Measurements from ENCODE around the gene GALK2. TPM values are rescaled to one million over a fixed set of nuclear protein-coding genes. Genes with fewer than 3 reads are reported as not detected.

Gene GALK2
- total and polyA plus RNA-seq, 5 donors from 2014 or later = 27.7 to 39.1 (median 29.7) TPM

DNA sequence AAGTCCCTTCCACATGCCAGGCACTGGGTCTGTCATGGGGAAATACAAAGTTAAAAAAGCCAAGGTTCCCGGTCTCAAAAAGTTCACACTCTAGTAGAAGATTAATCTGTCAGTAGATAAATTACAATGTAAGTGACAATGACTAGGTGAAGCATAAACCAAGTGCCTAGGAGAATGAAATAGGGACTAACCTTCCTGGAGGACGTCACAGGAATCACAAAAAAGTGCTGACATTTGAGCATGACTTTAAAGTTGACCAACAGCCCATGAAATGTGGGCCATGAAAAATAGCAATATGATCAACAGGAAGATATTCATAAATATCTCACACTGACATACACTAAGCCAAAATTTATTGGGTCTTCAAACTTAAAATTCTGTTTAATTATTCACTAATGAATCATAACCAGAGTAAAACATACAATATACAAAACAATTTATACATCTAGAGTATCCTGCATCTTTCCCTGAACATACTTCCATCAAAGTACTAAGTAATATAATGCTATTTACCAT, 34.6 kb upstream of the GALK2 start:
- Mint-ChIP-seq H3K27ac (no peak overlapping the region), H3K27me3 (no peaks in the 10 kb centered on the region), H3K4me3 (no peak overlapping the region), H3K4me1 (peaks cover 12 to 20% (median 14%) of the 10 kb centered on the region in 4 donors), H3K36me3 (peaks cover 37% of the 10 kb centered on the region), H3K9me3 (no peaks in the 10 kb centered on the region)
- H3K4me3 ChIP-seq (ENCODE audit: low read depth, low read length) = no peak overlapping the region
- DNase-seq = no peak
- peaks cover 90% of the 10 kb centered on the region for H3K36me3 ChIP-seq (ENCODE audit: control insufficient read depth, insufficient read depth, low read length)
- ATAC-seq (ENCODE audit: low read depth in 2 of 2) = no peak
- no peaks in the 10 kb centered on the region for H3K27me3 ChIP-seq (ENCODE audit: control insufficient read depth, insufficient read depth, low read length)
- H3K4me1 ChIP-seq (ENCODE audit: control insufficient read depth, insufficient read depth, low read length, poor library complexity, severe bottlenecking) = no peaks in the 10 kb centered on the region
- no peaks in the 10 kb centered on the region for H3K9me3 ChIP-seq (ENCODE audit: control insufficient read depth in 2 of 2, low read length in 2 of 2)
- H3K27ac ChIP-seq (ENCODE audit: insufficient read depth, low read length, poor library complexity, severe bottlenecking) = no peak overlapping the region

DNA sequence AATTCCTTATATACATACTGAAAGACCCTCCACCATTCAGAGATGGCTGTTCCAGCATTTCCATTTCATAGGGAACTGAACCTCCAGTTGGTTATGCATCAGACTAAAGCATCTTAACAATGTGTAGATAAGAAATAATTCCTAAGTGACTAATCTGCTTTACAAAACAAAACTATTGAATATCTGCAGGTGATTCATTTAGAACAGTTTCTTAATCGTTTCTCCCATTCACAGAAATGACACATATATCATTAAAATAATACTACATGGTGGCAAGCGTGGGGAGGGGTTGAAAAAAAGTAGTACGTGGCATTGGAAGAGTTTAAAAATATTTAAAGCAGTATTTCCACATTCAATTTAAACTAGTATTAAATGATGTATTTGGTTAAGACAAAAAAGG, 34.1 kb upstream of the GALK2 start:
- peaks cover 40% of the 10 kb centered on the region for H3K36me3 Mint-ChIP-seq
- no peak overlapping the region for H3K4me3 ChIP-seq (ENCODE audit: low read depth, low read length)
- H3K36me3 ChIP-seq (ENCODE audit: control insufficient read depth, insufficient read depth, low read length) = peaks cover 92% of the 10 kb centered on the region
- H3K27ac ChIP-seq (ENCODE audit: insufficient read depth, low read length, poor library complexity, severe bottlenecking) = no peak overlapping the region
- peaks cover 12 to 20% (median 14%) of the 10 kb centered on the region in 4 donors for H3K4me1 Mint-ChIP-seq
- no peak overlapping the region for H3K27ac Mint-ChIP-seq
- no peaks in the 10 kb centered on the region for H3K27me3 Mint-ChIP-seq
- DNase-seq = no peak
- H3K4me3 Mint-ChIP-seq = no peak overlapping the region
- no peaks in the 10 kb centered on the region for H3K9me3 ChIP-seq (ENCODE audit: control insufficient read depth in 2 of 2, low read length in 2 of 2)
- no peaks in the 10 kb centered on the region for H3K4me1 ChIP-seq (ENCODE audit: control insufficient read depth, insufficient read depth, low read length, poor library complexity, severe bottlenecking)
- no peaks in the 10 kb centered on the region for H3K9me3 Mint-ChIP-seq
- no peaks in the 10 kb centered on the region for H3K27me3 ChIP-seq (ENCODE audit: control insufficient read depth, insufficient read depth, low read length)
- no peak for ATAC-seq (ENCODE audit: low read depth in 2 of 2)

DNA sequence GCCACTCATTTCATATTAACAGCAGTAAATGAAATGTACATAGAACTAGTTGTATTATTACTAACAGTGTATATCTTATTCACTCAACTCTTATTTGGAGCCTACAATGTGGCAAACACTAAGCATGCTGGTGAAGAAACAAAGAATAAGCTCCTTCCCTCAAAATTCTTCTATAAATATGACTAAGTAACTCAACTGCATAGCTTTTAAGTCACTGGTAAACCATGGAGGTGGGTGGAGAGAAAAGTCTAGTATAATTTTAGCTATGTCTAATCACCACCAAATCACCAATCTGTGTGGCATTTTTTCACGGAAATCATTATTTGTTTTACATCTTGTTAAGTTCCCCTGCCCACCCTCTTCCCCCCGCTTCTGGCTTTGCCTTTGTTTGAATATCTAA, 32.2 kb upstream of the GALK2 start:
- H3K27me3 ChIP-seq (ENCODE audit: control insufficient read depth, insufficient read depth, low read length) = no peaks in the 10 kb centered on the region
- ATAC-seq (ENCODE audit: low read depth in 2 of 2) (no peak), DNase-seq (no peak)
- H3K27ac ChIP-seq (ENCODE audit: insufficient read depth, low read length, poor library complexity, severe bottlenecking) = no peak overlapping the region
- H3K36me3 ChIP-seq (ENCODE audit: control insufficient read depth, insufficient read depth, low read length) = peaks cover 94% of the 10 kb centered on the region
- H3K4me3 ChIP-seq (ENCODE audit: low read depth, low read length) = no peak overlapping the region
- no peak overlapping the region for H3K4me3 Mint-ChIP-seq
- no peak overlapping the region for H3K27ac Mint-ChIP-seq
- no peaks in the 10 kb centered on the region for H3K27me3 Mint-ChIP-seq
- H3K9me3 ChIP-seq (ENCODE audit: control insufficient read depth in 2 of 2, low read length in 2 of 2) = no peaks in the 10 kb centered on the region
- peaks cover 19 to 22% (median 21%) of the 10 kb centered on the region in 4 donors for H3K4me1 Mint-ChIP-seq
- peaks cover 40% of the 10 kb centered on the region for H3K36me3 Mint-ChIP-seq
- H3K9me3 Mint-ChIP-seq = no peaks in the 10 kb centered on the region
- H3K4me1 ChIP-seq (ENCODE audit: control insufficient read depth, insufficient read depth, low read length, poor library complexity, severe bottlenecking) = no peaks in the 10 kb centered on the region

DNA sequence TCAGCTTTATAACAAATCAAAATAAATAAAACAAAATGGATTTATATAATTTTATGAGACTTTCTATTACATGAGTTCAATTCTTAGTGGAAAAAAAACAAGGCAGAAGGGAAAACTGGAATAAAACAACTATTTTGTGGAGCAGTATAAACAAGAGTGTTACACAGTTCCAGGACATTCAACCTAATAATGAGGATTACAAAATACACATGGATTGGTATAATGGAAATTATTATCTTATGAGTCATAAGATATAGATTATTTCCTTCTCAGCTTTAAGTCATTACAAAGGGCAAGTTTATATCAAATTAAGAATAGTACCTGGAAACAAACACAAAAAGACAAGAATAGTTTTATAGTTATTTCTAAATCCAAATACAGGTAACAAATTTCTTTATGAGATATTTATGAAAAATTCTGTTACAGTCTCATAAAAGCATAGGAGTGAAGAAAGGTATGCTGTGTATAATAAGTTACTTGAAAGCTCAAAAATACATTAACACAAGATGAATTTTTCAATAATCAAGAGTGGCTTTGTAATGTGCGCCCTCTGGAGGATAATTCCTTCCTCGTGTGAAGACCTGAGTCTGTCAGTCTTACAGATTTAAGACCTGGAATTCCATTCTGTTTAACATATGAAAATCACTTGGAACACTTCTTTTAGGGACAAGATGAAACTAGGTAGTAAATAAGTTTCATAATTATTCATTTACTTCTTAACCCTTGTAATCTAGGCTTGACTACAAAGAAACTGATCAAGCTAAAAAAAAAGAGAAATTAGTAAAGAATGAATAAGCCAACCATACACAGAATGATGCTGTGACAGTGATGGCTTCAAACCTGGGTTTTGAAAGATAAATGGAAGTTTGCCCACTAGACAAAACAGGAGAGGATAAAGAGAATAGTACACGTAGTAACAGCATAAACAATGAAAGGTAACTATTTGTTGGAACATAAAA, 24.1 kb upstream of the GALK2 start:
- Histone ChIP-seq H3K27ac (ENCODE audit: insufficient read depth, low read length, poor library complexity, severe bottlenecking) (no peak overlapping the region), H3K4me1 (ENCODE audit: control insufficient read depth, insufficient read depth, low read length, poor library complexity, severe bottlenecking) (peaks cover 15% of the 10 kb centered on the region), H3K4me3 (ENCODE audit: low read depth, low read length) (peak overlapping the region; percentile 15), H3K36me3 (ENCODE audit: control insufficient read depth, insufficient read depth, low read length) (peaks cover 38% of the 10 kb centered on the region), H3K27me3 (ENCODE audit: control insufficient read depth, insufficient read depth, low read length) (no peaks in the 10 kb centered on the region), H3K9me3 (ENCODE audit: control insufficient read depth in 2 of 2, low read length in 2 of 2) (no peaks in the 10 kb centered on the region)
- DNase-seq = peak; percentile 14 to 65 (median 28)
- Mint-ChIP-seq H3K9me3 (no peaks in the 10 kb centered on the region), H3K27me3 (no peaks in the 10 kb centered on the region), H3K4me1 (peaks cover 47 to 60% (median 54%) of the 10 kb centered on the region in 4 donors), H3K4me3 (peak overlapping the region in 1 of 4 donors; percentile 53), H3K36me3 (peaks cover 17% of the 10 kb centered on the region), H3K27ac (peak overlapping the region in 1 of 3 donors; percentile 60)
- no peak for ATAC-seq (ENCODE audit: low read depth in 2 of 2)

DNA sequence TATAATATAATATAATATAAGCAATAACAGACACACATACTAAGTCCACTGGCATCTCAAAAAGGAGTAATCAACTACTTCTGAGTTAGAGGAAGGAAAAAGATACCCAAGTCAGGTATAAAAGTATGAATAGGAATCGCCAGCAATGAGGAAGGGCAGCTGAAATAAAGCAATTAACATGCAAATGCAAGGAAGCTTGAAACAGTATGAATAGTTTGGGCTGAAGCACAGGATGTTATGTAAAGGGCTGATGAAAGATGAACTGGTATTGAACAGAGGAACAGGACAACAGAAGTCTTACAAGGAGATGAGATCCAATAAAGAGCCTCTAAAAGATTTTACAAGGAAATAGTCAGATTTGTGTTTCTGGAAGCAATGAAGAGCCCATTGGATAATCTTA, 21.7 kb upstream of the GALK2 start:
- no peaks in the 10 kb centered on the region for H3K27me3 ChIP-seq (ENCODE audit: control insufficient read depth, insufficient read depth, low read length)
- Mint-ChIP-seq H3K4me1 (peaks cover 40 to 67% (median 58%) of the 10 kb centered on the region in 4 donors), H3K9me3 (no peaks in the 10 kb centered on the region), H3K4me3 (peak overlapping the region in 2 of 4 donors; percentile 1 to 74), H3K27ac (peak overlapping the region in 2 of 3 donors; percentile 15 to 67), H3K27me3 (no peaks in the 10 kb centered on the region), H3K36me3 (peaks cover 2% of the 10 kb centered on the region)
- no peak for DNase-seq
- peak overlapping the region; percentile 17 for H3K4me3 ChIP-seq (ENCODE audit: low read depth, low read length)
- H3K4me1 ChIP-seq (ENCODE audit: control insufficient read depth, insufficient read depth, low read length, poor library complexity, severe bottlenecking) = peaks cover 26% of the 10 kb centered on the region
- ATAC-seq (ENCODE audit: low read depth in 2 of 2) = no peak
- no peak overlapping the region for H3K27ac ChIP-seq (ENCODE audit: insufficient read depth, low read length, poor library complexity, severe bottlenecking)
- peaks cover 14% of the 10 kb centered on the region for H3K36me3 ChIP-seq (ENCODE audit: control insufficient read depth, insufficient read depth, low read length)
- no peaks in the 10 kb centered on the region for H3K9me3 ChIP-seq (ENCODE audit: control insufficient read depth in 2 of 2, low read length in 2 of 2)

DNA sequence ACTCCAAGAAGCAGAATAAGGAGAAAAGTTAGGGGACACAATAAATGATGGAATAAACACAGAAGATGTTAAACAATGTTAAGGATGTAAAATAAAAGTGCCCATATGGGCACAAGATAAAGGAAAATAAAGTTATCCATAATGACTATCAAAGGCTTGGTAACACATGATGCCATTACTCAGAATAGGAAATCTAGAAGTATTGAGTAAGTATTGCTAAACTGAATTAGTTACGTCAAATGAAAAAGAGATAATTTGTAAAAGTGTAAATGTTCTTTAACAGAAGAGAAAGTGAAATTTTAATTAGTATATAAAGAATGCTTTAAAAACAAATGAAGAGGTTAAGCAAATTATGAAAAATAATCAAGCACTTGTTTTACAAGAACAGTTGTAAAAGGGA, 21.3 kb upstream of the GALK2 start:
- Mint-ChIP-seq H3K4me3 (peak overlapping the region in 1 of 4 donors; percentile 74), H3K27me3 (no peaks in the 10 kb centered on the region), H3K9me3 (no peaks in the 10 kb centered on the region), H3K36me3 (no peaks in the 10 kb centered on the region), H3K27ac (peak overlapping the region in 2 of 3 donors; percentile 15 to 67), H3K4me1 (peaks cover 43 to 72% (median 60%) of the 10 kb centered on the region in 4 donors)
- H3K36me3 ChIP-seq (ENCODE audit: control insufficient read depth, insufficient read depth, low read length) = peaks cover 12% of the 10 kb centered on the region
- H3K4me3 ChIP-seq (ENCODE audit: low read depth, low read length) = peak overlapping the region; percentile 17
- H3K27ac ChIP-seq (ENCODE audit: insufficient read depth, low read length, poor library complexity, severe bottlenecking) = no peak overlapping the region
- peaks cover 31% of the 10 kb centered on the region for H3K4me1 ChIP-seq (ENCODE audit: control insufficient read depth, insufficient read depth, low read length, poor library complexity, severe bottlenecking)
- H3K9me3 ChIP-seq (ENCODE audit: control insufficient read depth in 2 of 2, low read length in 2 of 2) = no peaks in the 10 kb centered on the region
- ATAC-seq (ENCODE audit: low read depth in 2 of 2) (no peak), DNase-seq (no peak)
- H3K27me3 ChIP-seq (ENCODE audit: control insufficient read depth, insufficient read depth, low read length) = no peaks in the 10 kb centered on the region

DNA sequence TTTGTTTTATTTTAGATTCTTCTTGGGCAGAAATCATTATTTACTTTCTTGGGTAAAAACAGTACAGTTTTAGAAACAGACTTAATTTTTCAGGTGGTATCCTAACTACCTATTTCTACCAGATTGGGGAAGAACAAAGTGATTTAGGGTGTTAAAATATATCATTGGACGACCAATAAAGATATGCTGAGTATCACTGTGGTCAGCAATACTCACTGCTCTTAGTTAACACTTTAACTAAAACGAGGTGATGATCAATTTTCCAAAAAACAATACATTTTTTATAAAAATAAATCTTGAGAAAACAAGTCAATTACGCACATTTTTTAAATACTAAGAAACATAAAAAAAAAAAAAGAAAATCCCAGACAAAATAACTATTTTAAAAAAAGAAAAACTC, 18.2 kb upstream of the GALK2 start:
- DNase-seq = no peak
- Mint-ChIP-seq H3K4me3 (peak overlapping the region in 1 of 4 donors; percentile 99), H3K27me3 (no peaks in the 10 kb centered on the region), H3K27ac (no peak overlapping the region), H3K36me3 (peaks cover 4% of the 10 kb centered on the region), H3K9me3 (no peaks in the 10 kb centered on the region), H3K4me1 (peaks cover 56 to 85% (median 66%) of the 10 kb centered on the region in 4 donors)
- Histone ChIP-seq H3K9me3 (ENCODE audit: control insufficient read depth in 2 of 2, low read length in 2 of 2) (no peaks in the 10 kb centered on the region), H3K36me3 (ENCODE audit: control insufficient read depth, insufficient read depth, low read length) (peaks cover 3% of the 10 kb centered on the region), H3K4me3 (ENCODE audit: low read depth, low read length) (no peak overlapping the region), H3K4me1 (ENCODE audit: control insufficient read depth, insufficient read depth, low read length, poor library complexity, severe bottlenecking) (peaks cover 47% of the 10 kb centered on the region), H3K27ac (ENCODE audit: insufficient read depth, low read length, poor library complexity, severe bottlenecking) (no peak overlapping the region), H3K27me3 (ENCODE audit: control insufficient read depth, insufficient read depth, low read length) (no peaks in the 10 kb centered on the region)
- no peak for ATAC-seq (ENCODE audit: low read depth in 2 of 2)
